ENCODE measurements around the gene NBPF10. TPM values are rescaled to one million over a fixed set of nuclear protein-coding genes. Genes with fewer than 3 reads are reported as not detected.

NBPF10 gene
- total RNA-seq = 0.65 and 1.8 TPM in 2 replicates

DNA sequence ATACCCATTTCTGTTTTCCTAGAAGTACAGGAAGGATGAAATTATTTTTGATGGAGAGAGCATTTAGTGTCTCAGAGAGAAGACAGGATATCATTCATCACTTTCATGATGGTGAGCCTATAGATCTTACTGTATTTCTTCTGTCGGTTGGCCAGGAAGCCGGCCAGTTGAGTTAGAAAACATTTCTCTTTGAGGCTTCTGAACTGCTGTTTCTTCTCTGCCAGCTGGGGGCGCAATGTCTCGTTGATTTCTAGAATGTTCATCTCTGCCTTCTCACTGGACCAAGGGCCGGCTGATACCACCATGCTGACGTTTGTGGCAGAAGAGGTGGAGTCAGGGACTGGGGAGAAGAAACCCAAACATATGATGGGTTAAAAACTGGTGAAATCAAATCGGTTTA, at the start of gene NBPF10:
TSS of gene NBPF10 (minus strand) at position 340 of the 400 bp plus-strand sequence. CDS start at position 305, 35 bp downstream.

Other genes starting within 250 kb of the NBPF10 start
- 3.1 and 8.4 TPM in 2 replicates for gene ITGA10, start 234.8 kb downstream of the NBPF10 start, total RNA-seq
- gene PEX11B, start 226.1 kb downstream of the NBPF10 start, total RNA-seq = 20.7 and 30.2 TPM in 2 replicates
- 54.4 and 130 TPM in 2 replicates for gene RBM8A, start 217.3 kb downstream of the NBPF10 start, total RNA-seq
- 30.0 and 32.6 TPM in 2 replicates for gene LIX1L, start 186.8 kb downstream of the NBPF10 start, total RNA-seq
- 1.0 and 1.1 TPM in 2 replicates for gene ANKRD34A, start 180.2 kb downstream of the NBPF10 start, total RNA-seq
- gene POLR3GL, start 180.1 kb downstream of the NBPF10 start, total RNA-seq = 6.5 and 12.9 TPM in 2 replicates
- 18.7 and 484 TPM in 2 replicates for gene TXNIP, start 148.2 kb downstream of the NBPF10 start, total RNA-seq
- gene HJV, start 123.1 kb downstream of the NBPF10 start, total RNA-seq = not detected in 2 replicates
- 30.1 and 61.2 TPM in 2 replicates for gene NOTCH2NLA, start 84.2 kb upstream of the NBPF10 start, total RNA-seq